Rectal smooth muscle tissue (tissue), 1 donor: ENCODE measurements around the gene CD93.
A peak's percentile ranks its signal among the peaks of the same experiment; 100 is the strongest.

Experiments
- H3K27ac ChIP-seq: one replicate; pipeline ENCODE4 v1.7.0; 2013; ENCODE audit warnings: low read depth, low read length, inconsistent platforms
- H3K27me3 ChIP-seq: one replicate; pipeline ENCODE4 v1.7.0; 2013; ENCODE audit warnings: low read length; ENCODE audit not compliant: control insufficient read depth, insufficient read depth
- H3K36me3 ChIP-seq: one replicate; pipeline ENCODE4 v1.7.0; 2013; ENCODE audit warnings: low read length; ENCODE audit not compliant: control insufficient read depth, insufficient read depth
- H3K4me1 ChIP-seq: one replicate; pipeline ENCODE4 v1.7.0; 2013; ENCODE audit warnings: low read length; ENCODE audit not compliant: control insufficient read depth, insufficient read depth
- H3K4me3 ChIP-seq: one replicate; pipeline ENCODE4 v1.7.0; 2013; ENCODE audit warnings: low read length
- H3K9ac ChIP-seq: one replicate; pipeline ENCODE4 v1.7.0; 2013; ENCODE audit warnings: low read length

Gene CD93

DNA sequence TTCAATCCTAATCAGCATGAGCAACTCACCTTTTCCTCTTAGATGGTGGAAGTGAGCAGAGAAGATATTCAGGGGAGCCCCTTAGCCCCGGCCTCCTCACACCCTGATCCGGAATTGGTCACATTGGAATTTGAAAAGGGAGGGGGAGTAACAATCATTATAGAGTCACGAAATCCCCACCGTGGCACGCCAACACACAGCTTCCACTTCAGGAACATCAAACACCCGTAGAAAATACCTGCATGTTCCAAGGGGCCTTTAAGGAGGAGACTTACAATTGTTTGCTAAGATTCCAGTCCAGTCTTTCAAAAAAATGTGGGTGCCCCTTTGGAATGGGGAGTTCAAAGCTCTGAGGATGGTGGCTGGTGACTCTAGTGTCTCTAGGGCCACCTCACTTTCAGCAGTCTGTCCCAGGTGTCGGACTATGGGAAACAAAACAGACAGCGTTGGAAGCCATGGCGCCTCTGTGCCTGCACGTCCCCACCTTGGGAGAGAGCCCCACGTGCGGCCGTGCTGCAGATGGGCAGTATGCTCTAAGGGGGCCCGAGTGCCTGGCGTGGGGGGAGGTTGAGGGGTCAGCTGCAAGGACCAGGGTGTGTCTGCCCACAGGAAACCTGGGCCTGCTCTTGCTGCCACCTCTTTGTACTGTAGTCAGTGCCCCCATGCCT lies 2.4 kb downstream of the CD93 start:
- H3K27me3 ChIP-seq: no peaks in the 10 kb centered on the region
- peak overlapping the region; percentile 44 for H3K4me3 ChIP-seq
- no peaks in the 10 kb centered on the region for H3K36me3 ChIP-seq
- H3K4me1 ChIP-seq: no peaks in the 10 kb centered on the region
- H3K9ac ChIP-seq: no peak overlapping the region
- peak overlapping the region; percentile 12 for H3K27ac ChIP-seq

DNA sequence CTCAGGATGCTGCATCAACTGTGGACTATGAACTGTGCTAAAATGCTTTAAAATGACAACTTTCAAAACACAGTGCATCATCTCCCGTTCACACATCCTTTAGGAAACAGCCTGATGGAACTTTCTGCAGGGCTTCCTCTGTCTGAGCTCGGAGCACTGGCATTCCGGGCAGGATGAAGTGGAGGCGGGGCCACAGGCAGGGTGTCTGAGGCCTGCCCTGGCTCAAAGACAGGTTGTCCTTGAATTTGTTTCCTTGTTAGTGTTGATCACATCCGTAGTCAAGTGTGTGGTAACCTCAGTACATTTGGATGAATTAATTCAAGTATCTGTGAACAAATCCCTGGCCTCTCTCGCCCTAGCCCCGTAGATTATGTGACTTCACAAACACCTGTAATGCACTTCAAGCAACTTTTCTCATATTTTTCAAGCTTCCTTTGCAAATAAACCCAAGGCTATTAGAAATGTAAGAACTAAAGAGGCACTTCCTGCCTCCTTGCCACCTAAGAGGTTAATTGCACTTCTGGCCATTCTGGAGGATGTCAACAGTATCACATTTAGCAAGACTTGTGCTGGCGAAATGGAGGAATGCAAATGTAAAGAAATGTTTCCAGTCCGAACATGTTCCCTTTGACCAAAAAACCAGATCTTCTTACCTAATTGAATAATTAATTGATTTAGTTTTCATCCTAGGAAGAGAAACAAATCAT lies 3.1 kb downstream of the CD93 start:
- no peaks in the 10 kb centered on the region for H3K36me3 ChIP-seq
- H3K9ac ChIP-seq: no peak overlapping the region
- H3K27me3 ChIP-seq: no peaks in the 10 kb centered on the region
- H3K4me1 ChIP-seq: no peaks in the 10 kb centered on the region
- peak overlapping the region; percentile 6 for H3K27ac ChIP-seq
- H3K4me3 ChIP-seq: peak overlapping the region; percentile 27

DNA sequence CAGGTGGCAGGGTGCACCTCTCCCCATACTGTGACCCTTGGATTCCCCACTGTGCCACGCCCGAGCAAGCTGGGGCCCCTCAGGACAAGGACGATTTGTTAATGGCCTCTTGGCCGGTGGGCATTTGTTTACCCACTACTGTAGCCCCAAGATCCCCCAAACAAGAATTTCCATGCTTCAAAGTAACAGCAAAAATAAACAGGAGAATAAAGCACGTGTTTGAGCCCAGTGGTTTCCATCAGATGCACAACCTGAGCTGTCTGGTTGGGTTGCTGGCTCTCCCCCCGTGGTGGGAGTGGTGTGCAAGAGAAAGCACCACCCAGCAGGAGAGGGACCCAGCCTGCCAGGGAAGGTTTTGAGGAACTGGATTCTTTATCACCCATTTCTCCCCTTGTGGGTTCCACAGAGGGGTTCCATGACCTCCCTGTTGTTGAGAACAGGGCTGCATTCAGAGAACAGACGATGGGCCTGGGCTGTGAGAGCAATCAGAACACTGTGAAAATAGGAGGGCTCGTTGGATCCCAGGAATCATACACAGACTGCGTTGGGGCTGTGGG lies 4.8 kb downstream of the CD93 start:
- no peaks in the 10 kb centered on the region for H3K4me1 ChIP-seq
- H3K4me3 ChIP-seq: no peak overlapping the region
- H3K27ac ChIP-seq: no peak overlapping the region
- H3K27me3 ChIP-seq: no peaks in the 10 kb centered on the region
- H3K9ac ChIP-seq: no peak overlapping the region
- H3K36me3 ChIP-seq: no peaks in the 10 kb centered on the region

DNA sequence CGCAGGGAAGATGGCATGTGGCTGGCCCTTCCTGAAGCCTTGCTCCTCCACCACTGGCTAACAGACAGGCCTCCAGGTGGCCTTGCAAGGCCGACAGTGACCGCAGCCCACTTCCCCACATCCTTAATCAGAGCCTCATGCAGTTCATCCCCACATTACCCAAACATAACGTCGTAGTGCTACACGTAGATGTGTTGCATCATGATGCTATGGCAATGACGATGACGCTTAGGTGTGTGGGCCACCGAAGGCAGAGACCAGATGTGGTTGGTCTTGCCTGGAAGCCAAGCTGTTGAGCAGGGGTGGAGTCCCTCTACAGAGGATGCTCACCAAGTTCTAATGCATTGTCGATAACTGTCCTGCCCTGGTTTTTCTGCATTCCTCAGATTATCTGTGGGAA lies 5.6 kb downstream of the CD93 start:
- H3K27ac ChIP-seq: no peak overlapping the region
- H3K9ac ChIP-seq: no peak overlapping the region
- H3K4me1 ChIP-seq: no peaks in the 10 kb centered on the region
- no peaks in the 10 kb centered on the region for H3K36me3 ChIP-seq
- H3K27me3 ChIP-seq: no peaks in the 10 kb centered on the region
- no peak overlapping the region for H3K4me3 ChIP-seq

DNA sequence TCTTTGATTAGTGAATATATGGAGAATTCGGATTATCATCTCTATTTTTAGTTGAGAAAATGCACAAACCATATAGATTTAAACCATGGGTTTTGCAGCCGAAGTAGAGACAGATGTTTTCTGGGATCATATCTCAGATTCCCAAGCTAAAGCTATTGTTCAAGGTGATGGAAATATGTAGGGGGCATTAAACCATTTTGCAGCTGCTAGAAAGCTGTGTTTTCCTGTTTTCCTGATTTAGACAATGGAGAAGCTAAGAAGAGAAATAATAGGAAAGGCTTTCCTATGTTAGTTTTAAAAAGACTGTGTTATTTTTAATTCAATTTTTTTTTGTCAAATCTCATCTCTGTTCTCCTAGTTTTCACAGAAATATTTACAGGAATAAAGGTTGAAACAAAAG lies 6.2 kb downstream of the CD93 start:
- no peak overlapping the region for H3K27ac ChIP-seq

DNA sequence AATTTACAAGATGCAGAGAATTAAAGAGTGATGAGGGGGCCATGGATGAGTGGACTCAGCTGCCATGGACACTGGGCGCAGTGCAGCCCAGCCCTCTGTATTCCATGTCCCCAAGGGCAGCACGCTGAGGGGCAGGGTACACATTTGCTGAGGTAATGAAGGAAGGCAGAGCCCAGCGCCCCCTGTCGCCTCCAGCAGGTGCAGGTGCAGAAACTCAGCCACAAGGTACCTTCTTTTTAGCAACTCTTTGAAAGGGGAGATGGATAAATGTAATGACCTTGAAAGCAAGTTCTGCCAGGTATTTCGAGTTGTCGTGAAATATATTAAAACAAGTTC lies 7.1 kb downstream of the CD93 start:
- Histone ChIP-seq H3K9ac (no peak overlapping the region), H3K36me3 (no peaks in the 10 kb centered on the region), H3K4me1 (no peaks in the 10 kb centered on the region), H3K4me3 (no peak overlapping the region), H3K27ac (no peak overlapping the region), H3K27me3 (no peaks in the 10 kb centered on the region)

More for the DNA sequence above, 6.2 kb downstream of the CD93 start:
- Histone ChIP-seq H3K9ac (no peak overlapping the region), H3K36me3 (no peaks in the 10 kb centered on the region), H3K4me1 (no peaks in the 10 kb centered on the region), H3K4me3 (no peak overlapping the region), H3K27me3 (no peaks in the 10 kb centered on the region)

DNA sequence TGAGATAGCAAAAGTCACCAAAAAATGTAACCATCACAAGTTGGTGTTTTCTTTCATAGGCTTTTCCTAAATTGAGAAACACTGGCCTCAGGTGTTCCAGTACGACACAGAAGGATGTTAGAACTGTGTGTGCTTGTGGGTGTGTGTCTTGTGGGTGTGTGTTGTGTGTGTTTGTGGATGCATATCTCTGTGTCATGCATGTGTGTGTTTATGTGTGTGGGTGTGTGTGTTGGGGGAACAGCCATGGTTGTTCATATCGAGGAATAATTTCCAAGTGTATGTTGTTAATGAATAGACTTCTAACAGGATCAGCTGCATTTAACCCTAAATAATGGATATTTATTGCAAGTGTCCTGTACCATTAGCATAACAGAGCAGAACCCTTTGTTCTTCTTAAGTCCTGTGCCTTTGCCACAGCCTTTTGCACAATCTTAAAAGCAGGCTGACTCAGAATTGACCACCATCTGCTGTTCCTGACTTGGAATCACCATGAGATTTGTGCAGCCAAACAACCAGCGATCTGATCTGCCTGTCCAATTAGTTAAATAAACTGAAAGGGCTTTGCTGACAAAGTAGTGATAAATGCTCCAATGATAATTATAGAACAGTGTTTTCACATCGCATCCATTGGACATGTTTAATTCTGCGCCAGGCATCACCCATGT lies 7.6 kb downstream of the CD93 start:
- no peak overlapping the region for H3K4me3 ChIP-seq
- H3K4me1 ChIP-seq: no peaks in the 10 kb centered on the region
- no peaks in the 10 kb centered on the region for H3K36me3 ChIP-seq
- H3K27ac ChIP-seq: no peak overlapping the region
- no peaks in the 10 kb centered on the region for H3K27me3 ChIP-seq
- no peak overlapping the region for H3K9ac ChIP-seq

DNA sequence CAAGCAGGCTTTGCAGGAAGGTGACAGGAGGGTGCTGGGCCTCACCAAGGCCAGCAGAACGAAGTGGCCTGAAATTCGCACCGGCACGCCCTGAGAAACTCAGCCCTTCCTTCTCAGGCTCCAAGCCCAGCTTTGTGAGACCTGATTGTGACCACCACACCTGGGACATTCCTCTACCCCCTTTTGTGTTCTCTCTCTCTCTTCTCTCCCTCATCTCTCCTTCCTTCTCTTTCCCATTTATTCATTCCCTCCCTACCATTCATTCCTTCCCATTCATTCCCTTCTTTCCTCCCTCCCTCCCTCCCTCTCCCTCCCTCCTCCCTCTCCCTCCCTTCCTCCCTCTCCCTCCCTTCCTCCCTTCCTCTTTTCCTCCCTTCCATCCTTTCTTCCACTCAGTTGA lies 8.8 kb downstream of the CD93 start:
- no peak overlapping the region for H3K4me3 ChIP-seq
- H3K36me3 ChIP-seq: no peaks in the 10 kb centered on the region
- H3K27ac ChIP-seq: no peak overlapping the region
- no peaks in the 10 kb centered on the region for H3K4me1 ChIP-seq
- H3K9ac ChIP-seq: no peak overlapping the region
- no peaks in the 10 kb centered on the region for H3K27me3 ChIP-seq

DNA sequence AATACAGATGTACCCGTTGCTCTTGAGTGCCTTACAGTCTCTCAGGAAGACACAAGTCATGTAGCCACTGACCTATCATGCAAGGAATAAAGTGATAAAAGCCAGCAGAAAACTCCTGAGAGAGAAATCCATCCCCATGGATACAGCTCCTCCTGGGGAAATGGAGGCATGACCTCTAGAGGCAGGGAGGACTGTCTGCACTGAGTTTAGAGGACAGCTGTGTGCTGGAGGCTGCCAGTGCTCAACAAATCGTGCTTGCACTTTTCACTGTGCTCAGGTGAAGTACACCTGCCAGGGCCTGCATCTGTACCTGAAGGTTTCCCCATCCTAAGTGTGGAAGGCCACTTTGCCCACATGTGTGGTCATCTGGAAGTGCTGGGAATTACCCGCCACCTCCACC lies 12.1 kb downstream of the CD93 start:
- Histone ChIP-seq H3K27me3 (no peaks in the 10 kb centered on the region), H3K27ac (no peak overlapping the region), H3K4me1 (no peaks in the 10 kb centered on the region), H3K36me3 (no peaks in the 10 kb centered on the region), H3K4me3 (no peak overlapping the region), H3K9ac (no peak overlapping the region)

DNA sequence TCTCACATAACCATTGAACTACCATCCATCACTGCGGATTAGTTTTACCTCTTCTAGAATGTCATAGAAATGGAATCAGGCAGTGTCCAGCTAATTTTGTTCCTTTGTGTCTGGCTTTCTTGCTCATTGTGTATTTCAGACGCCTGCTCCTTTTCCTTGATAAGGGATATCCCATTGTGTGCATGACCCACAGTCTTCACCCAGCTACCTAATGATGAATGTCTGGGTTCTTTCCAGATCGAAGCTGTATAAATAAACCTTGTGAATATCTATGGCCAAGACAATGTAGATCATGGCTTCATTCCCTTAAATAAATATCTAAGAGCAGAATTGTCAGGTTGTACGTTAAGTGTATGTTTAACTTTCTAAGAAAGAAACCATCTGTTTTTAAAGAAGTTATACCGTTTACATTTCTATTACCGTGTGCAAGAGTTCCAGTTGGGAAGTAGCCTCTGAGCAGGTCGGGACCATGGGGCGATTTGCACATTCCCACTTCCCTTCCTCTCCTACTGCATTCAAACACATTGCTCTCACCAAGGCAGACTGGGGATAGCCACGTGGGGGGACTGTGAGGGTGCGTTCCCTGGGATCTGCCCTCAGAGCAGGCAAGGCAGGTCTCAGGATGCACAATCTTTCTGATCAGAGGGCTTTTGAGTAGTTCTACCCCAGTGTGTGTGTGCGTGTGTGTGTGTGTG lies 13.1 kb downstream of the CD93 start:
- Histone ChIP-seq H3K9ac (no peak overlapping the region), H3K27me3 (no peaks in the 10 kb centered on the region), H3K36me3 (no peaks in the 10 kb centered on the region), H3K27ac (no peak overlapping the region), H3K4me3 (no peak overlapping the region), H3K4me1 (no peaks in the 10 kb centered on the region)

DNA sequence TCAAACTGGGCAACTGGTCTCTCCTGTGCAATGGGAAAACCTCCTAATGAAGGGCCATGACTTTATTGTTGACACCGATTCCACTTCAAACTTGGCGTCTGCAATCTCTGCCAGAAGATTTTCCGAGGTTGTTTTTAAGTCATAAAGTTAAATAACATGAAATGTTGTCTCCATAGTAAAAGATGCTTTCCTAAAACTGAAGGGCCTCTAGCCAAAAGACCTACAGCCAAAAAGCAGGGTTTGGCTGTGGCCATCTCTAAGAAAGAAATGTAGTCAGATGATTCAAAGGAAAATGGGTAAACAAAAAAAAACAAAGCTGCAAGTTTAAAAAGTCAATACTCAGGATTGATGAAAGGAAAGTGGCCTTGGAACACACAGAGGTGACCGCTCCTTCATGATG lies 14.1 kb downstream of the CD93 start:
- Histone ChIP-seq H3K4me3 (no peak overlapping the region), H3K9ac (no peak overlapping the region), H3K27ac (no peak overlapping the region), H3K27me3 (no peaks in the 10 kb centered on the region), H3K36me3 (no peaks in the 10 kb centered on the region), H3K4me1 (no peaks in the 10 kb centered on the region)

DNA sequence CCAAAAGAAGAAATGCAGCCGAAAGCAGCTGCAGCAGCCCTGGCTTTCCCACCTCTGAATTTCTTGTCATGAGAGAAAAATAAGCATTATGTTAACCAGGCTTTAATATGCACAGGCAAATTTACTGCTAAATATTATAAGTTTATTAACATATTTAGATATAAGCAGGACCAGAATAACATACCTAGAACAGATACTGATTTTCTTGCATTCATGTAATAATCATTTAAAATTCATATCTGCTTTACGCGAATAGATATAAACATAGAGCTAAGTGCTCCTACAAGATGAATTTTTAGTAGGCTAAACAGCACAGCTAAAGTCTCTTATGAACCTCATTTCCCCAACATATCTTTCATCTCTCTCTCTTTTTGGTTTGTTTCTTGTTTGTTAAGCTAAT lies 14.7 kb downstream of the CD93 start:
- H3K4me1 ChIP-seq: no peaks in the 10 kb centered on the region
- H3K9ac ChIP-seq: no peak overlapping the region
- H3K36me3 ChIP-seq: no peaks in the 10 kb centered on the region
- no peaks in the 10 kb centered on the region for H3K27me3 ChIP-seq
- no peak overlapping the region for H3K27ac ChIP-seq
- no peak overlapping the region for H3K4me3 ChIP-seq
